PC-9 (cell line): ENCODE measurements around the gene DHX16. TPM values are rescaled to one million over a fixed set of nuclear protein-coding genes. Genes with fewer than 3 reads are reported as not detected.

Source experiments
- BruUV-seq: library from RNA; stranded (reverse); fragments of 400-500 nt; replicated peaks from 2 replicates; lab custom pipeline; 2021; lab: Mats Ljungman, UMichigan
- CTCF ChIA-PET: fragments of 300-600 bp; sonication (Branson Sonifier 250); formaldehyde crosslinking; loops from one replicate; lab custom pipeline; 2022; ENCODE audit warnings: antibody characterized with exemption; lab: Charles Lee
- POLR2A ChIA-PET: fragments of 300-600 bp; sonication (Branson Sonifier 250); formaldehyde crosslinking; loops from one replicate; lab custom pipeline; 2022; ENCODE audit warnings: antibody characterized with exemption; ENCODE audit not compliant: unreplicated experiment; lab: Charles Lee
- DNase-seq, 2 experiments: peaks; one replicate each; pipeline versions ENCODE4 v3.0.0 to v3.0.0-alpha.2; 2015 to 2022; ENCODE audit warnings: mixed read lengths in 1 of 2
- H2AFZ ChIP-seq: fragments of 200-600 bp; sonication (generic); 2 replicates; pipeline ENCODE4 v1.8.1; 2017; ENCODE audit warnings: antibody characterized with exemption
- H3F3A ChIP-seq: fragments of 200-600 bp; sonication (generic); 2 replicates; pipeline ENCODE4 v1.8.1; 2017; ENCODE audit warnings: antibody characterized with exemption, mild to moderate bottlenecking, low read depth; ENCODE audit not compliant: insufficient read depth
- H3K27ac ChIP-seq: fragments of 200-600 bp; sonication (generic); 2 replicates; pipeline ENCODE4 v1.6.1; 2016; ENCODE audit warnings: mixed run types
- H3K27me3 ChIP-seq: fragments of 200-600 bp; sonication (generic); 2 replicates; pipeline ENCODE4 v1.6.1; 2016; ENCODE audit warnings: low read depth, mixed run types; ENCODE audit not compliant: insufficient read depth
- H3K36me3 ChIP-seq: fragments of 200-600 bp; sonication (generic); 2 replicates; pipeline ENCODE4 v1.6.1; 2016; ENCODE audit warnings: low read depth, mixed run types
- H3K4me1 ChIP-seq: fragments of 200-600 bp; sonication (generic); replicated peaks from 2 replicates; pipeline ENCODE4 v1.6.1; 2016; ENCODE audit warnings: mixed run types; ENCODE audit not compliant: insufficient read depth
- H3K4me2 ChIP-seq: fragments of 200-600 bp; sonication (generic); 2 replicates; pipeline ENCODE4 v1.6.1; 2017; ENCODE audit warnings: mixed run types
- H3K4me3 ChIP-seq: fragments of 200-600 bp; sonication (generic); 2 replicates; pipeline ENCODE4 v1.6.1; 2016; ENCODE audit warnings: mixed run types
- H3K79me2 ChIP-seq: fragments of 200-600 bp; sonication (generic); 2 replicates; pipeline ENCODE4 v1.6.1; 2017; ENCODE audit warnings: low read depth, mixed run types
- H3K9me2 ChIP-seq: fragments of 200-600 bp; sonication (generic); 2 replicates; pipeline ENCODE4 v1.8.1; 2017; ENCODE audit warnings: mild to moderate bottlenecking; ENCODE audit not compliant: insufficient read depth
- H3K9me3 ChIP-seq: fragments of 200-600 bp; sonication (generic); 2 replicates; pipeline ENCODE4 v1.8.1; 2016; ENCODE audit warnings: low read depth; ENCODE audit not compliant: insufficient read depth
- H4K20me1 ChIP-seq: fragments of 200-600 bp; sonication (generic); 2 replicates; pipeline ENCODE4 v1.8.1; 2017; ENCODE audit not compliant: insufficient read depth
- CTCF ChIP-seq: fragments of 200-600 bp; sonication (generic); conservative IDR thresholded peaks from 2 replicates; pipeline ENCODE4 v1.6.1; 2017; ENCODE audit warnings: mixed run types, antibody characterized with exemption, mild to moderate bottlenecking, moderate library complexity
- EZH2 ChIP-seq: fragments of 200-600 bp; sonication (generic); IDR thresholded peaks from 2 replicates; pipeline ENCODE4 v1.8.0; 2017; ENCODE audit warnings: antibody characterized with exemption, low read depth
- intact Hi-C: fragments of 100-400 bp; cut with micrococcal nuclease; formaldehyde crosslinking; loops from one replicate; pipeline ENCODE4 v1.10.0; 2022; ENCODE audit not compliant: unreplicated experiment
- total RNA-seq: library from RNA; stranded (reverse); gene quantifications from 2 replicates; pipeline ENCODE4 v1.2.3, GENCODE V29; 2021

DHX16 gene
- total RNA-seq, 1 experiment from 2014 or later: 43.5 TPM

GRCh38 chr6:30720738-30721197 is 48.0 kb upstream of the DHX16 start:
- Histone ChIP-seq H3K9me2 (no peaks in the 10 kb centered on the region), H3K36me3 (peaks cover 22% of the 10 kb centered on the region), H3K27me3 (no peaks in the 10 kb centered on the region), H3F3A (peaks cover 51% of the 10 kb centered on the region), H3K4me3 (peak overlapping the region; percentile 85), H3K27ac (peak overlapping the region; percentile 60), H4K20me1 (peaks cover 43% of the 10 kb centered on the region), H3K4me2 (peak overlapping the region; percentile 84), H3K9me3 (no peaks in the 10 kb centered on the region), H3K79me2 (peaks cover 62% of the 10 kb centered on the region), H2AFZ (0 out of 2 replicates have a peak overlapping the region, but pooled peaks have one; percentile 61), H3K4me1 (peaks cover 39% of the 10 kb centered on the region)
- peak in 1 of 2 experiments; percentile 53 for DNase-seq
- intact Hi-C loops: loop anchor here (1.0 to 5.0 kb wide), 4 partner anchors 22 to 373 kb away; partner anchors contain the start of genes FLOT1, GNL1 and RPP21
- ChIA-PET CTCF (interaction anchor here (0.6 to 0.9 kb wide), 2 partner anchors 49 to 367 kb away, joined by 3 to 4 read pairs; no protein-coding TSS in a partner anchor), POLR2A (interaction anchor here (0.6 to 0.8 kb wide), 3 partner anchors 33 to 124 kb away, joined by 6 to 18 read pairs (median 8); no protein-coding TSS in a partner anchor)
- TSS peak; percentile 27 for BruUV-seq
- TF ChIP-seq CTCF (no peak), EZH2 (no peak)

GRCh38 chr6:30719791-30720737 is 47.3 kb upstream of the DHX16 start, which contains the start of gene TUBB:
Gene TUBB, plus strand, starts transcription at chr6:30720352. Its CDS starts 155 bp downstream, at chr6:30720507.
- no TSS peak for BruUV-seq

More at GRCh38 chr6:30719791-30720737, 47.3 kb upstream of the DHX16 start, which contains the start of gene TUBB:
- ChIA-PET CTCF (interaction anchor here (0.6 kb wide), 1 partner anchor 96 kb away, joined by 3 read pairs; no protein-coding TSS in a partner anchor), POLR2A (interaction anchor here (0.6 kb wide), 1 partner anchor 37 kb away, joined by 18 read pairs; no protein-coding TSS in a partner anchor)
- Histone ChIP-seq H4K20me1 (peaks cover 36% of the 10 kb centered on the region), H3K4me3 (peak within 1 kb of the TSS; percentile 85), H3K36me3 (peaks cover 22% of the 10 kb centered on the region), H3K27ac (peak within 1 kb of the TSS; percentile 60), H3K9me2 (no peaks in the 10 kb centered on the region), H3K79me2 (peaks cover 62% of the 10 kb centered on the region), H2AFZ (peak within 1 kb of the TSS; percentile 61; the same call in 1 of the 2 replicates), H3K4me1 (peaks cover 40% of the 10 kb centered on the region), H3K9me3 (no peaks in the 10 kb centered on the region), H3F3A (peaks cover 44% of the 10 kb centered on the region), H3K4me2 (peak within 1 kb of the TSS; percentile 84), H3K27me3 (no peaks in the 10 kb centered on the region)
- DNase-seq: peak; percentile 94 to 97
- intact Hi-C loops: loop anchor here (1.0 to 5.0 kb wide), 4 partner anchors 23 to 373 kb away; partner anchors contain the start of genes FLOT1, GNL1 and RPP21
- TF ChIP-seq CTCF: peak; percentile 17; the same call in 1 of the 2 replicates
- no peak for TF ChIP-seq EZH2
